VCaP (cell line): ENCODE results near the gene YIPF2.

ENCODE experiments used
- H3K27ac ChIP-seq: fragments of 450-650 bp; 2 replicates; pipeline ENCODE4 v1.5.1; 2017
- TF ChIP-seq, protein P1 (sequence below): fragments of 450-650 bp; conservative IDR thresholded peaks from 2 replicates; pipeline ENCODE4 v1.5.1; 2017; ENCODE audit warnings: mild to moderate bottlenecking, moderate library complexity

YIPF2 gene

DNA sequence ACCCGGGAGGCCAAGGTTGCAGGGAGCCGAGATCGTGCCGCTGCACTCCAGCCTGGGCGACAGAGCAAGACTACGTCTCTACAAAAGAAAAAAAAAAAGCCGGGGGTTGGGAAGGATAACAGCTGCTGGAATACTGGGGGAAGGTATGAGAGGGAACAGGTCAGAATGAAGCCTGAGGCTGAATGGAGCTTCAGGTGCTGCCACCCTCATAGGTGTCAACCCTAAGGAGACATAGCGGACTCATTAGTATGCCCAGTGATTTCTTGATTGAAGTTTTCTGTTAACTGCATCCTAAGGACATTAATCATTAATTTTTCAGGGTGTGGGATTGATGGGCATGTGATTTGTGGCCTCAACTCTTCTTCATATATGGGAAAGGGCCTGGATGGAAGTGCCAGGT, 38.4 kb upstream of the YIPF2 start:
- TF ChIP-seq, protein P1, sequence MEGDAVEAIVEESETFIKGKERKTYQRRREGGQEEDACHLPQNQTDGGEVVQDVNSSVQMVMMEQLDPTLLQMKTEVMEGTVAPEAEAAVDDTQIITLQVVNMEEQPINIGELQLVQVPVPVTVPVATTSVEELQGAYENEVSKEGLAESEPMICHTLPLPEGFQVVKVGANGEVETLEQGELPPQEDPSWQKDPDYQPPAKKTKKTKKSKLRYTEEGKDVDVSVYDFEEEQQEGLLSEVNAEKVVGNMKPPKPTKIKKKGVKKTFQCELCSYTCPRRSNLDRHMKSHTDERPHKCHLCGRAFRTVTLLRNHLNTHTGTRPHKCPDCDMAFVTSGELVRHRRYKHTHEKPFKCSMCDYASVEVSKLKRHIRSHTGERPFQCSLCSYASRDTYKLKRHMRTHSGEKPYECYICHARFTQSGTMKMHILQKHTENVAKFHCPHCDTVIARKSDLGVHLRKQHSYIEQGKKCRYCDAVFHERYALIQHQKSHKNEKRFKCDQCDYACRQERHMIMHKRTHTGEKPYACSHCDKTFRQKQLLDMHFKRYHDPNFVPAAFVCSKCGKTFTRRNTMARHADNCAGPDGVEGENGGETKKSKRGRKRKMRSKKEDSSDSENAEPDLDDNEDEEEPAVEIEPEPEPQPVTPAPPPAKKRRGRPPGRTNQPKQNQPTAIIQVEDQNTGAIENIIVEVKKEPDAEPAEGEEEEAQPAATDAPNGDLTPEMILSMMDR: no peak
- H3K27ac ChIP-seq: no peak overlapping the region

DNA sequence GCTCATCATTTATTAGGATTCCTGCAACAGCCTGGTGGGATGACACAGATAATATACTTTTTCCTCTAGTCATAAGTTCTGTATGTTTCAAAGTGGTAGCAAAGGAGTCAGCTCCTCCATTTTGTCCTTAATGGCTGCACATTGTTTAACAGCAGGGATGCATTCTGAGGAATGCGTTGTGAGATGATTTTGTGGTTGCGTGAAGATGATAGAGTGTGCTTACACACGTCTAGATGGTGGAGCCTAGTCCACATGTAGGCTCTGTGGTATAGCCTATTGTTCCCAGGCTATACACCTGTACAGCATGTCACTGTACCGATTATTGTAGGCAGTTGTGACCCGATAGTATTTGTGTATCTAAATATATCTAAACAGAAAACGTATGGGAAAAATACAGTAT, 37.0 kb upstream of the YIPF2 start:
- H3K27ac ChIP-seq: no peak overlapping the region
- TF ChIP-seq, protein P1: no peak

DNA sequence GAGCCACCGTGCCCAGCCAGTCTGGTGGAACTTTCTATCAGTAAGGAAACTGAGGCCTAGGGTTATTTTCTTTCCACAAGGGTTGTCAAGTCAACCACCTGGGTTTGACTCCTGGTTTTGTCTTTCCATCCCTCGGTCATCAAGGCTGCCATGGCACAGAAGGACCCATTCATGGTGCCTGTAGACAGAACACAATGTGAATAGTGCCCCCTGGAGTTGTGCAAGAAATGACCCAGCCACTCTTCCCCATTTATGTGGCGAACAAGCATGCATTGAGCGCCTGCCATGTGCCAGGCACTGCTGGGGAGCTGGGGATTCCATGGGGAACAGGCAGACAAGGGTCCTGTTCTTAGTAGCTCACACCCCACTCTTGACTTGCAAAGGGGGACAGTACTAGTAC, 36.5 kb upstream of the YIPF2 start:
- H3K27ac ChIP-seq: no peak overlapping the region
- TF ChIP-seq, protein P1: no peak

GRCh38 chr19:10963865-10964264, 35.4 kb upstream of the YIPF2 start:
- TF ChIP-seq, protein P1: no peak
- no peak overlapping the region for H3K27ac ChIP-seq

- H3K27ac ChIP-seq: no peak overlapping the region
- TF ChIP-seq, protein P1: no peak
Measured at GRCh38 chr19:10962863-10963262, 34.4 kb upstream of the YIPF2 start.

GRCh38 chr19:10961073-10961860, 32.8 kb upstream of the YIPF2 start:
- TF ChIP-seq, protein P1: no peak
- peak overlapping the region; percentile 89 for H3K27ac ChIP-seq

- peak within 1 kb of the TSS; percentile 89 for H3K27ac ChIP-seq
- TF ChIP-seq, protein P1: no peak
Measured at GRCh38 chr19:10960314-10961072, 32.1 kb upstream of the YIPF2 start, which contains the start of gene SMARCA4. Gene SMARCA4, plus strand, starts transcription at chr19:10961030. Its CDS starts 23,122 bp downstream, at chr19:10984152.

GRCh38 chr19:10959277-10959968, 31.0 kb upstream of the YIPF2 start:
- H3K27ac ChIP-seq: peak overlapping the region; percentile 89
